H1 (cell line): ENCODE results near the gene GALNT17. TPM values are rescaled to one million over a fixed set of nuclear protein-coding genes. Genes with fewer than 3 reads are reported as not detected.

Experiments used
- CTCF ChIA-PET: fragments of 300-600 bp; sonication (Branson Sonifier 250); formaldehyde crosslinking; loops from one replicate; lab custom pipeline; 2021; ENCODE audit not compliant: partially characterized antibody; lab: Charles Lee
- POLR2A ChIA-PET: fragments of 300-600 bp; sonication (Branson Sonifier 250); formaldehyde crosslinking; loops from one replicate; lab custom pipeline; 2021; ENCODE audit warnings: inconsistent platforms; ENCODE audit not compliant: partially characterized antibody; lab: Charles Lee
- DNase-seq, 2 experiments: peaks; one replicate each; pipeline versions ENCODE4 v3.0.0 to v3.0.0-alpha.2; 2010 to 2022; ENCODE audit warnings: low spot score in 2 of 2, low read depth in 1 of 2, mixed read lengths in 1 of 2
- FAIRE-seq: peaks from 2 replicates; lab custom pipeline; 2011; peaks lifted over from hg19 to GRCh38; lab: Jason Lieb, UNC
- H2AFZ ChIP-seq: 2 replicates; pipeline ENCODE4 v1.8.1; 2012; ENCODE audit warnings: low read length, inconsistent platforms
- H2AK5ac ChIP-seq: 2 replicates; pipeline ENCODE4 v1.6.1; 2013; ENCODE audit warnings: low read depth, low read length
- H2BK120ac ChIP-seq: replicated peaks from 2 replicates; pipeline ENCODE3; 2013; ENCODE audit warnings: low read depth, low read length, inconsistent platforms
- H2BK12ac ChIP-seq: 2 replicates; pipeline ENCODE4 v1.6.1; 2013; ENCODE audit warnings: low read depth, low read length
- H2BK15ac ChIP-seq: 2 replicates; pipeline ENCODE4 v1.6.1; 2013; ENCODE audit warnings: low read length
- H2BK20ac ChIP-seq: 2 replicates; pipeline ENCODE4 v1.6.1; 2013; ENCODE audit warnings: low read length
- H2BK5ac ChIP-seq: 2 replicates; pipeline ENCODE4 v1.6.1; 2013; ENCODE audit warnings: low read depth, low read length
- H3K14ac ChIP-seq: 2 replicates; pipeline ENCODE4 v1.6.1; 2013; ENCODE audit warnings: inconsistent platforms; ENCODE audit not compliant: insufficient read length
- H3K18ac ChIP-seq: 2 replicates; pipeline ENCODE4 v1.6.1; 2013; ENCODE audit warnings: low read length; ENCODE audit errors: extremely low read depth
- H3K23ac ChIP-seq: 2 replicates; pipeline ENCODE4 v1.6.1; 2013; ENCODE audit warnings: inconsistent platforms; ENCODE audit not compliant: insufficient read length
- H3K23me2 ChIP-seq: 2 replicates; pipeline ENCODE4 v1.6.1; 2013; ENCODE audit warnings: low read depth, low read length
- H3K27ac ChIP-seq: 2 replicates; pipeline ENCODE4 v1.6.1; 2011; ENCODE audit warnings: low read depth, low read length, inconsistent platforms
- H3K27me3 ChIP-seq, 4 experiments: replicated peaks in 1 of 4; 1 replicate in 1 of 4; 2 replicates in 3 of 4; pipeline versions ENCODE4 v1.6.1 to v1.8.1; 2011 to 2013; ENCODE audit warnings: low read length in 3 of 4, mild to moderate bottlenecking in 3 of 4, inconsistent platforms in 2 of 4, mixed read lengths in 2 of 4, moderate library complexity in 1 of 4; ENCODE audit not compliant: control insufficient read depth in 3 of 4, insufficient read depth in 3 of 4; ENCODE audit errors: extremely low read depth in 1 of 4
- H3K36me3 ChIP-seq, 4 experiments: 2 replicates each; pipeline versions ENCODE4 v1.6.1 to v1.8.1; 2011 to 2013; ENCODE audit warnings: mild to moderate bottlenecking in 4 of 4, low read length in 3 of 4, moderate library complexity in 2 of 4, control low read depth in 1 of 4, inconsistent platforms in 1 of 4; ENCODE audit not compliant: insufficient read depth in 4 of 4, control insufficient read depth in 2 of 4
- H3K4ac ChIP-seq: replicated peaks from 2 replicates; pipeline ENCODE3; 2013; ENCODE audit warnings: low read length, low read depth, mixed read lengths, inconsistent platforms; ENCODE audit not compliant: insufficient read length
- H3K4me1 ChIP-seq, 4 experiments: replicated peaks in 1 of 4; 1 replicate in 1 of 4; 2 replicates in 3 of 4; pipeline versions ENCODE4 v1.6.1 to v1.8.1; 2011 to 2013; ENCODE audit warnings: low read length in 3 of 4, inconsistent platforms in 2 of 4, mixed read lengths in 1 of 4; ENCODE audit not compliant: insufficient read depth in 4 of 4, control insufficient read depth in 3 of 4
- H3K4me2 ChIP-seq, 2 experiments: 2 replicates each; pipeline versions ENCODE4 v1.6.1 to v1.8.1; 2011 to 2013; ENCODE audit warnings: low read depth in 2 of 2, low read length in 2 of 2, control low read depth in 1 of 2, inconsistent platforms in 1 of 2, mild to moderate bottlenecking in 1 of 2; ENCODE audit not compliant: insufficient read depth in 1 of 2
- H3K4me3 ChIP-seq, 4 experiments: fragments of 200-600, 300-600 bp in 1 of 4; sonication (generic), shearing (Covaris generic), sonication (Bioruptor Twin) in 1 of 4; 2 replicates each; pipeline versions ENCODE4 v1.5.1 to v1.8.1; 2011 to 2016; ENCODE audit warnings: low read length in 4 of 4, low read depth in 3 of 4, control low read depth in 2 of 4, inconsistent platforms in 2 of 4, mild to moderate bottlenecking in 2 of 4, mixed read lengths in 1 of 4, moderate library complexity in 1 of 4; ENCODE audit not compliant: insufficient read depth in 2 of 4; ENCODE audit errors: extremely low read depth in 1 of 4
- H3K56ac ChIP-seq: replicated peaks from 2 replicates; pipeline ENCODE3; 2013; ENCODE audit warnings: low read depth, mild to moderate bottlenecking, mixed read lengths, low read length, inconsistent platforms; ENCODE audit not compliant: insufficient read length
- H3K79me1 ChIP-seq: 2 replicates; pipeline ENCODE4 v1.6.1; 2013; ENCODE audit warnings: low read depth, low read length, control low read depth
- H3K79me2 ChIP-seq, 2 experiments: 2 replicates each; pipeline versions ENCODE4 v1.6.1 to v1.8.1; 2012 to 2013; ENCODE audit warnings: low read length in 2 of 2, mild to moderate bottlenecking in 2 of 2, inconsistent platforms in 1 of 2; ENCODE audit not compliant: insufficient read depth in 2 of 2, control insufficient read depth in 1 of 2
- H3K9ac ChIP-seq, 4 experiments: replicated peaks in 1 of 4; 1 replicate in 1 of 4; 2 replicates in 3 of 4; pipeline versions ENCODE4 v1.6.1 to v1.8.1; 2011 to 2013; ENCODE audit warnings: low read depth in 3 of 4, low read length in 3 of 4, control low read depth in 2 of 4, mild to moderate bottlenecking in 2 of 4, moderate library complexity in 2 of 4, inconsistent platforms in 1 of 4; ENCODE audit errors: extremely low read depth in 1 of 4
- H3K9me3 ChIP-seq, 2 experiments: 2 replicates each; pipeline versions ENCODE4 v1.6.1 to v1.8.1; 2012 to 2013; ENCODE audit warnings: mild to moderate bottlenecking in 2 of 2, moderate library complexity in 2 of 2, control low read depth in 1 of 2, inconsistent platforms in 1 of 2, low read depth in 1 of 2, low read length in 1 of 2, mixed read lengths in 1 of 2; ENCODE audit not compliant: insufficient read depth in 2 of 2
- H4K20me1 ChIP-seq, 2 experiments: replicated peaks in 1 of 2; 2 replicates each; pipeline versions ENCODE3 to v1.8.1; 2011 to 2013; ENCODE audit warnings: inconsistent platforms in 2 of 2, low read length in 2 of 2, mild to moderate bottlenecking in 1 of 2; ENCODE audit not compliant: insufficient read depth in 2 of 2, control insufficient read depth in 1 of 2
- H4K5ac ChIP-seq: 2 replicates; pipeline ENCODE4 v1.6.1; 2013; ENCODE audit warnings: low read length, low read depth, mixed read lengths, inconsistent platforms; ENCODE audit not compliant: insufficient read length
- H4K8ac ChIP-seq: 2 replicates; pipeline ENCODE4 v1.8.0; 2013; ENCODE audit warnings: mild to moderate bottlenecking, moderate library complexity, low read length, inconsistent platforms; ENCODE audit not compliant: insufficient read depth; ENCODE audit errors: extremely low read depth
- H4K91ac ChIP-seq: replicated peaks from 2 replicates; pipeline ENCODE3; 2013; ENCODE audit warnings: low read length, mixed read lengths, inconsistent platforms; ENCODE audit not compliant: insufficient read length
- EGR1 ChIP-seq: IDR thresholded peaks from 2 replicates; pipeline ENCODE4 v1.6.1; 2011; ENCODE audit warnings: low read depth, low read length, borderline replicate concordance
- EP300 ChIP-seq, 2 experiments: IDR thresholded peaks; 1 replicate in 1 of 2; 2 replicates in 1 of 2; pipeline ENCODE4 v1.6.1; 2011 to 2012; ENCODE audit warnings: low read depth in 2 of 2, low read length in 2 of 2, mild to moderate bottlenecking in 2 of 2, borderline replicate concordance in 1 of 2, inconsistent platforms in 1 of 2, moderate library complexity in 1 of 2
- FOSL1 ChIP-seq: IDR thresholded peaks from 2 replicates; pipeline ENCODE4 v1.6.1; 2011; ENCODE audit warnings: mild to moderate bottlenecking, low read depth, low read length, moderate library complexity; ENCODE audit not compliant: insufficient read depth
- GTF2F1 ChIP-seq: IDR thresholded peaks from 2 replicates; pipeline ENCODE4 v1.6.1; 2012; ENCODE audit warnings: low read depth, low read length, improper control_type of control experiment, borderline replicate concordance
- KDM4A ChIP-seq: IDR thresholded peaks from one replicate; pipeline ENCODE4 v1.7.1; 2012; ENCODE audit warnings: low read depth, mild to moderate bottlenecking, moderate library complexity, low read length, inconsistent platforms; ENCODE audit not compliant: severe bottlenecking
- NRF1 ChIP-seq: IDR thresholded peaks from 2 replicates; pipeline ENCODE4 v1.6.1; 2011; ENCODE audit warnings: mild to moderate bottlenecking, low read depth, low read length, improper control_type of control experiment
- POU5F1 ChIP-seq: IDR thresholded peaks from 2 replicates; pipeline ENCODE4 v1.6.1; 2011; ENCODE audit warnings: low read depth, mild to moderate bottlenecking, low read length, moderate library complexity
- SIX5 ChIP-seq: IDR thresholded peaks from 2 replicates; pipeline ENCODE4 v1.6.1; 2011; ENCODE audit warnings: mild to moderate bottlenecking, low read depth, low read length
- SRF ChIP-seq: IDR thresholded peaks from 2 replicates; pipeline ENCODE4 v1.6.1; 2011; ENCODE audit warnings: mild to moderate bottlenecking, low read depth, low read length, moderate library complexity
- TAF1 ChIP-seq: IDR thresholded peaks from 2 replicates; pipeline ENCODE4 v1.6.1; 2011; ENCODE audit warnings: mild to moderate bottlenecking, low read depth, low read length
- TBP ChIP-seq: IDR thresholded peaks from 2 replicates; pipeline ENCODE4 v1.6.1; 2011; ENCODE audit warnings: low read depth, low read length, improper control_type of control experiment
- ZNF274 ChIP-seq: IDR thresholded peaks from 2 replicates; pipeline ENCODE4 v1.7.0; 2012; ENCODE audit warnings: low read length, borderline replicate concordance; ENCODE audit errors: extremely low read depth
- WGBS, 2 experiments: shearing (Covaris generic) in 1 of 2; methylation state at CpG; one replicate each; pipeline versions ENCODE4 v1.1.6 to v1.1.7; 2013 to 2015; ENCODE audit warnings: low lambda C conversion rate in 2 of 2, mixed read lengths in 2 of 2, inconsistent platforms in 1 of 2, low coverage in 1 of 2, missing lambda C conversion rate in 1 of 2; ENCODE audit not compliant: insufficient replicate concordance in 2 of 2, insufficient coverage in 1 of 2, insufficient read length in 1 of 2; ENCODE audit errors: extremely low coverage in 1 of 2, missing lambda C conversion rate in 1 of 2; 5-methylcytosine and 5-hydroxymethylcytosine counted together
- polyA plus RNA-seq, 7 experiments: library from polyadenylated mRNA; depleted of rRNA in 3 of 7; stranded (reverse) in 5 of 7; unstranded in 2 of 7; fragments of >200 nt in 5 of 7; fragments of 200-250 nt in 2 of 7; gene quantifications; 1 replicate in 5 of 7; 2 replicates in 1 of 7; 4 replicates in 1 of 7; pipeline versions ENCODE4 v1.2.1 to v1.2.3, GENCODE V29; 2011 to 2013; ENCODE audit warnings: missing spikeins in 2 of 7, mixed read lengths in 2 of 7
- total RNA-seq: library from RNA; stranded (reverse); fragmentation: NEBNext Ultra II Directional; extraction: Animal tissue kit (Norgen Biotek cat#: 25700); gene quantifications from 2 replicates; pipeline ENCODE4 v1.2.1, GENCODE V29; 2021

GALNT17 gene
- total and polyA plus RNA-seq, 2 of the 8 experiments (the other 6 are each of a cell fraction or from before 2014, with no cell fraction given) = 37.7 to 47.0 TPM

GRCh38 chr7:71659622-71660021 is 527.7 kb downstream of the GALNT17 start:
- WGBS, 2 experiments = 100% methylated on average over 2 of the region's 2 CpGs; no CpG with 5 or more reads in 1 of the 2 experiments
- POLR2A ChIA-PET = no interaction called here
- Histone ChIP-seq H3K79me2 (no peaks in the 10 kb centered on the region), H2BK120ac (no peak overlapping the region), H2BK5ac (no peak overlapping the region), H3K4me2 (no peak overlapping the region)
- CTCF ChIA-PET = interaction anchor here (1.4 to 1.9 kb wide), 2 partner anchors 8 to 9 kb away, joined by 3 to 8 read pairs; no protein-coding TSS in a partner anchor
- TF ChIP-seq NRF1 = no peak
- no peak for TF ChIP-seq FOSL1
- TF ChIP-seq KDM4A = no peak
- TF ChIP-seq EP300 (IDR thresholded peaks at IDR 0.05; ENCODE audit: borderline replicate concordance in 1 of 2, low read depth in 2 of 2, low read length in 2 of 2) = no peak
- no peak for TF ChIP-seq EGR1
- no peak for TF ChIP-seq SIX5
- no peak for TF ChIP-seq ZNF274
- no peak for TF ChIP-seq GTF2F1
- TF ChIP-seq TAF1 = no peak
- TF ChIP-seq TBP = no peak
- no peak for TF ChIP-seq POU5F1
- TF ChIP-seq SRF = no peak
- TF ChIP-seq, all 59 proteins: peak for 0
- H2BK20ac ChIP-seq = no peak overlapping the region
- no peaks in the 10 kb centered on the region for H3K27me3 ChIP-seq
- FAIRE-seq (no peak), DNase-seq (no peak)
- H3K4me3 ChIP-seq = no peak overlapping the region
- H3K79me1 ChIP-seq = no peaks in the 10 kb centered on the region; the same call in 1 of the 2 replicates
- H3K9me3 ChIP-seq = no peaks in the 10 kb centered on the region
- H3K18ac ChIP-seq = no peak overlapping the region
- H3K14ac ChIP-seq = no peak overlapping the region
- H3K23ac ChIP-seq = no peak overlapping the region
- no peak overlapping the region for H2BK15ac ChIP-seq
- no peak overlapping the region for H4K5ac ChIP-seq
- no peak overlapping the region for H3K4ac ChIP-seq
- no peaks in the 10 kb centered on the region; a peak in 1 of 7 replicates for H3K4me1 ChIP-seq
- no peak overlapping the region for H4K8ac ChIP-seq
- H3K36me3 ChIP-seq = no peaks in the 10 kb centered on the region; a peak in 1 of 8 replicates
- no peaks in the 10 kb centered on the region for H4K20me1 ChIP-seq
- no peak overlapping the region for H2AK5ac ChIP-seq
- no peak overlapping the region for H3K56ac ChIP-seq
- H3K23me2 ChIP-seq = no peaks in the 10 kb centered on the region
- no peak overlapping the region for H2BK12ac ChIP-seq
- H2AFZ ChIP-seq = no peak overlapping the region
- no peak overlapping the region for H4K91ac ChIP-seq
- no peak overlapping the region for H3K9ac ChIP-seq
- H3K27ac ChIP-seq = no peak overlapping the region
